NOMO-1 treated with dmso at 0.1 percent for 144 hours (cell line): ENCODE measurements around the gene MED4.
A peak's percentile ranks its signal among the peaks of the same experiment; 100 is the strongest.

Experiments used
- DNase-seq: peaks from one replicate; lab custom pipeline; 2025; ENCODE audit not compliant: unreplicated experiment; lab: John Stamatoyannopoulos, UW

Gene MED4

DNA sequence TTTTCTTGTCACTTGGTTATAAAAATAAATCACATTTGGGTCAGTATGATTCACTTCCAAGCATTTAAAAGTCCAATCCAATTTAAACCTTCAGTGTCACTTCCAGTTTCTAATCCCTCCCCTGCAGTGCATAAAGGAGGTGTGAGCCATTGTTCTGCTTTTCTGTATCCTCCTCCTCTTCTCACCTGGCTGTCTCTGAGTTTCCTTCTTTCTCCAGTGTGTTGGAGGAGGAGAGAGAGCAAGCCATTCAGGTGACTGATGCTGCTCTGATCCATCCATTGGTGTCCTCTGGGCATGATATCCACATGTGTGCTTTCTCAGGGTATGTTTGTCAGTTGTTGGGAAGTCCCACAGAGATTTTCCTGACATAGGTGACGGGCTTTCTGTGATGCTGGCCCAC is 56.1 kb downstream of the MED4 start:
- peak; percentile 3 for DNase-seq

DNA sequence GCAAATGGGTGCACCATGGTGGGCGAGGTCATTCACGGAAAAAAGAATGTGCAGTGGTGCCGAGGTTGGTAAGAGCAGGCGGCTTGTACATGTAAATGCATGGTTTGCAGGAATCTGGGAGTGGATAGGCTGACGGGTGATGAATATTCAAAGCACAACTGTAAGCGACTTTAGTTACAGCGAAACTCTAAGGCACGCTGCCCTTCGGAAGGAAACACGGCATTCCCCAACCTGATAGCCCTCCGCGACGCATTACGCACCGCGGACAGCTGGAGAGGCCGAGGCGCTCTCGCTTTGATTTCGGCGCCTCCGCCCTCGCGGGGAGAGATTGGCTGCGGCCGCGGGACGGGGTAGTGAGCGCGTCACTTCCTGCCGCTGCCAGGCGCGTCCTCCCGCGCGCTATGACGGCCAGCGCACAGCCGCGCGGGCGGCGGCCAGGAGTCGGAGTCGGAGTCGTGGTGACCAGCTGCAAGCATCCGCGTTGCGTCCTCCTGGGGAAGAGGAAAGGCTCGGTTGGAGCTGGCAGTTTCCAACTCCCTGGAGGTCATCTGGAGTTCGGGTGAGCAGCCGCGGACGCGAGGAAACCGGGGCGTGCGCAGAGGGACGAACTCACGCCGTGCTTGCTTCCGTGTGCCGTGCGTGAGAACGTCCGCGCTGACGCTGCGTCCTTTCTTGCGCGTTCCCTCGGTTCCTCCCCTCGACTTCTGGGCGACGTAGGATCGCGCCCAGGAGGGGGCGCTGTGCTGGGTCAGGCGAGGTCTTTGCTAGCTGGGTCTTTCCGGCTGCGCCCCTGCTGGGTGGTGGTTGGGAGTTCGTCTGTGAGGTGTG is 57.3 kb downstream of the MED4 start, which contains the start of gene NUDT15:
NUDT15 (plus strand) TSS at position 381 of the 828 bp plus-strand sequence; CDS start at position 402, 21 bp downstream.
- DNase-seq, result peak; percentile 97

DNA sequence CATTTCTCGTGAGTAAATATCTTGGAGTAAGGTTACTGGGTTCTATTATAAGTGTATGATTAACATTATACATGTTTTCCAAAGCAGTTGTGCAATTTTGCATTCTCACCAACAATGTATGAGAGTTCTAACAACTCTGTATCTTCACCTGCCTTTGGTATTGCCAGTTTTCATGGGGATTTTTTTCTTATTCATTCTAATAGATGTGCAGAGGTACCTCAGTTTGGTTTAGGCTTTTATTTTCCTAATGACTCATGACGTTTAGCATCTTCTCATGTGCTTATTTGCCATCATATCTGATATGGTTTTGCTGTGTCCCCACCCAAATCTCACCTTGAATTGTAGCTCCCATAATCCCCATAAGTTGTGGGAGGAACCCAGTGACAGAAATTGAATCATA is 65.0 kb downstream of the MED4 start:
- no peak for DNase-seq

DNA sequence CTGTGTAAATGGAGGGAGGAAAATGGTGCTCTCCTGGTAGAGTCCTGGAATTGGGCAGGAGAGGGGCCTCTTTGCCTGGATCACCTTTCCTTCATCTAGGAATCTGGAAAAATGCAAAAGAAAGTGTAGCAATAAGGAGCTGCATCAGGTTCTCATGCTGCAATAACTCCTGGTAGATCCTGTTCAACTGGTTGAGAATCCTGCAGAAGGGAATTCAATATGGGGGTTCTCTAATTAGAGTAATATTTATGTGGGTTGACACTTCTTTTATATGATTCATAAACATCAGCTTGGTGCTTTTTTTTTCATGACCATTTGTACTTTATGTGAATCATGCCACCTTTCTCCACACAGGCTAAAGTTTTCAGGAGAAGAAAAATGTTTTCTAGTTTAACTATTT is 66.8 kb downstream of the MED4 start:
- DNase-seq, result no peak
